ENCODE data around the gene FYTTD1.

Gene FYTTD1

GRCh38 chr3:197758512-197758911 is 8.8 kb downstream of the FYTTD1 start:
- peaks cover 3 to 14% of the 10 kb centered on the region in 2 donors for H3K36me3 ChIP-seq (ENCODE audit: control insufficient read depth in 1 of 2, insufficient read depth in 2 of 2, low read length in 2 of 2)
- H3K9me3 ChIP-seq (ENCODE audit: control insufficient read depth in 1 of 2, low read length in 2 of 2): no peaks in the 10 kb centered on the region
- H3K4me3 ChIP-seq (ENCODE audit: low read depth in 1 of 2, low read length in 2 of 2): no peak overlapping the region
- no peaks in the 10 kb centered on the region for H3K27me3 ChIP-seq (ENCODE audit: low read depth, low read length)
- no peak overlapping the region for H3K27ac ChIP-seq (ENCODE audit: low read length)
- H3K4me1 ChIP-seq (ENCODE audit: control insufficient read depth in 1 of 2, insufficient read depth in 2 of 2, low read length in 2 of 2): no peaks in the 10 kb centered on the region

GRCh38 chr3:197761784-197762183 is 12.1 kb downstream of the FYTTD1 start:
- Histone ChIP-seq H3K9me3 (ENCODE audit: control insufficient read depth in 1 of 2, low read length in 2 of 2) (no peaks in the 10 kb centered on the region), H3K27me3 (ENCODE audit: low read depth, low read length) (no peaks in the 10 kb centered on the region), H3K36me3 (ENCODE audit: control insufficient read depth in 1 of 2, insufficient read depth in 2 of 2, low read length in 2 of 2) (peaks cover 18 to 27% of the 10 kb centered on the region in 2 donors), H3K4me3 (ENCODE audit: low read depth in 1 of 2, low read length in 2 of 2) (no peak overlapping the region), H3K27ac (ENCODE audit: low read length) (no peak overlapping the region), H3K4me1 (ENCODE audit: control insufficient read depth in 1 of 2, insufficient read depth in 2 of 2, low read length in 2 of 2) (no peaks in the 10 kb centered on the region)

DNA sequence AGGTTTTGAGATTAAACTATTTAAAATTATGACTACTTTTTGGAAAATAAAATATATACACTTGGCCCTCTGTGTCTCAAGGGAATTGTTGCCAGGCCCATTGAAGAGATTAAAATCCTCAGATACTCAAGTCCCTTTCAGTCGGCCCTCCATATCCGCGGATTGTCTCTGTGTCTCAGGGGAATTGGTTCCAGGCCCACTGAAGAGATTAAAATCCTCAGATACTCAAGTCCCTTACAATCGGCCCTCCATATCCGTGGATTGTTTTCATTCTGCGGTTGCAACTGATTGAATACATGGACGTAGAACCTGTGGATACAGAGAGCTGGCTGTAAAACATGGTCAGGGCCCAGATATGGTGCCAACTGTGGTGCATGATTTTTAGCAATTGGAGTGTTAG is 25.6 kb downstream of the FYTTD1 start:
- no peaks in the 10 kb centered on the region for H3K4me1 ChIP-seq (ENCODE audit: control insufficient read depth in 1 of 2, insufficient read depth in 2 of 2, low read length in 2 of 2)
- no peak overlapping the region for H3K27ac ChIP-seq (ENCODE audit: low read length)
- H3K4me3 ChIP-seq (ENCODE audit: low read depth in 1 of 2, low read length in 2 of 2): no peak overlapping the region
- H3K9me3 ChIP-seq (ENCODE audit: control insufficient read depth in 1 of 2, low read length in 2 of 2): no peaks in the 10 kb centered on the region
- peaks cover 48 to 76% of the 10 kb centered on the region in 2 donors for H3K36me3 ChIP-seq (ENCODE audit: control insufficient read depth in 1 of 2, insufficient read depth in 2 of 2, low read length in 2 of 2)
- H3K27me3 ChIP-seq (ENCODE audit: low read depth, low read length): no peaks in the 10 kb centered on the region

DNA sequence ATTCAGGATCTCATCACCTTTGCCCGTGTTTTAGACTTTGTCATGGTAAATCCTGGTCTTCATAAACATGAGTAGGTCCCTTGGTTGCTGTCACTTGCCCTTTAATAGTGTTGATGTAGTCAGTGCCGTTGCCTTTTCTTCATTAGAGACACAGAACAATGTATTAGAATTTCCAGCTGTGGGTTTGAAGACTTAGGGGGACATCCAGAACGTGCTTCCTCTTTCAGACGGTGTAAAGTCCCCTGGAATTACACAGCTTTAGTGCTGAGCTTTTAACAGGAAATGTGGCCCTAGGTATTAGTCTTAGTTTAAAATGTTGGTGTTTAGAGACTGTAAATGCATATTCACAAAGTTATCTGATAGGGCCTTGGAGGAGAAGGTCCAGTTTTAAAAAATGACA is 32.5 kb downstream of the FYTTD1 start:
- H3K36me3 ChIP-seq (ENCODE audit: control insufficient read depth in 1 of 2, insufficient read depth in 2 of 2, low read length in 2 of 2): peaks cover 46 to 58% of the 10 kb centered on the region in 2 donors
- H3K4me1 ChIP-seq (ENCODE audit: control insufficient read depth in 1 of 2, insufficient read depth in 2 of 2, low read length in 2 of 2): no peaks in the 10 kb centered on the region
- H3K9me3 ChIP-seq (ENCODE audit: control insufficient read depth in 1 of 2, low read length in 2 of 2): no peaks in the 10 kb centered on the region
- no peaks in the 10 kb centered on the region for H3K27me3 ChIP-seq (ENCODE audit: low read depth, low read length)
- no peak overlapping the region for H3K27ac ChIP-seq (ENCODE audit: low read length)
- no peak overlapping the region for H3K4me3 ChIP-seq (ENCODE audit: low read depth in 1 of 2, low read length in 2 of 2)

GRCh38 chr3:197784019-197784585 is 34.4 kb downstream of the FYTTD1 start:
- H3K4me1 ChIP-seq (ENCODE audit: control insufficient read depth in 1 of 2, insufficient read depth in 2 of 2, low read length in 2 of 2): no peaks in the 10 kb centered on the region
- no peak overlapping the region for H3K4me3 ChIP-seq (ENCODE audit: low read depth in 1 of 2, low read length in 2 of 2)
- H3K27me3 ChIP-seq (ENCODE audit: low read depth, low read length): no peaks in the 10 kb centered on the region
- no peak overlapping the region for H3K27ac ChIP-seq (ENCODE audit: low read length)
- H3K36me3 ChIP-seq (ENCODE audit: control insufficient read depth in 1 of 2, insufficient read depth in 2 of 2, low read length in 2 of 2): peaks cover 30 to 40% of the 10 kb centered on the region in 2 donors
- no peaks in the 10 kb centered on the region for H3K9me3 ChIP-seq (ENCODE audit: control insufficient read depth in 1 of 2, low read length in 2 of 2)

GRCh38 chr3:197787412-197787811 is 37.7 kb downstream of the FYTTD1 start:
- H3K36me3 ChIP-seq (ENCODE audit: control insufficient read depth in 1 of 2, insufficient read depth in 2 of 2, low read length in 2 of 2): peaks cover 15 to 26% of the 10 kb centered on the region in 2 donors
- no peaks in the 10 kb centered on the region for H3K27me3 ChIP-seq (ENCODE audit: low read depth, low read length)
- H3K4me3 ChIP-seq (ENCODE audit: low read depth in 1 of 2, low read length in 2 of 2): no peak overlapping the region
- no peaks in the 10 kb centered on the region for H3K9me3 ChIP-seq (ENCODE audit: control insufficient read depth in 1 of 2, low read length in 2 of 2)
- H3K4me1 ChIP-seq (ENCODE audit: control insufficient read depth in 1 of 2, insufficient read depth in 2 of 2, low read length in 2 of 2): no peaks in the 10 kb centered on the region
- no peak overlapping the region for H3K27ac ChIP-seq (ENCODE audit: low read length)

GRCh38 chr3:197789309-197789708 is 39.6 kb downstream of the FYTTD1 start:
- Histone ChIP-seq H3K4me3 (ENCODE audit: low read depth in 1 of 2, low read length in 2 of 2) (no peak overlapping the region), H3K4me1 (ENCODE audit: control insufficient read depth in 1 of 2, insufficient read depth in 2 of 2, low read length in 2 of 2) (peaks cover 0 to 17% of the 10 kb centered on the region in 2 donors), H3K9me3 (ENCODE audit: control insufficient read depth in 1 of 2, low read length in 2 of 2) (no peaks in the 10 kb centered on the region), H3K36me3 (ENCODE audit: control insufficient read depth in 1 of 2, insufficient read depth in 2 of 2, low read length in 2 of 2) (peaks cover 3 to 17% of the 10 kb centered on the region in 2 donors), H3K27ac (ENCODE audit: low read length) (no peak overlapping the region), H3K27me3 (ENCODE audit: low read depth, low read length) (no peaks in the 10 kb centered on the region)

DNA sequence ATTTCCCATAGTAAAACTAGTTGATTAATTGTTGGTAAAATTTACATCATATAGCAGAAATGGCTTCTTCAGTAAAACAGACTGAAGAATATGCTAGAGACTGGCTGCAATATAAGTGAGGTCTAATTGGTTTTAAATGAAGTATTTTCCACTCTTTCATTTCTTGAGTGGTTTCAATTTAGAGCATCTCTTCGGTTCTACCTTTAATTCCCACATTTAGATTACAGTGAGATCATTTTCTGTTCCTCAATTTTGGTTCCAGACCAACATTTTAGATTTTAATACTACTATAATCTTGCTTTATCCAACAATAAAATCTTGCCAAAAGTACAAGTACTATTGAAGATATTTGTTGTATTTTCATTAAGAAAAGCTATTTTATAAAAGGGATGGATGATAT is 40.4 kb downstream of the FYTTD1 start:
- H3K27ac ChIP-seq (ENCODE audit: low read length): no peak overlapping the region
- H3K4me1 ChIP-seq (ENCODE audit: control insufficient read depth in 1 of 2, insufficient read depth in 2 of 2, low read length in 2 of 2): peaks cover 0 to 17% of the 10 kb centered on the region in 2 donors
- no peaks in the 10 kb centered on the region for H3K9me3 ChIP-seq (ENCODE audit: control insufficient read depth in 1 of 2, low read length in 2 of 2)
- peak overlapping the region in 1 of 2 donors; percentile 94 for H3K4me3 ChIP-seq (ENCODE audit: low read depth in 1 of 2, low read length in 2 of 2)
- peaks cover under 1 to 10% of the 10 kb centered on the region in 2 donors for H3K36me3 ChIP-seq (ENCODE audit: control insufficient read depth in 1 of 2, insufficient read depth in 2 of 2, low read length in 2 of 2)
- H3K27me3 ChIP-seq (ENCODE audit: low read depth, low read length): no peaks in the 10 kb centered on the region

DNA sequence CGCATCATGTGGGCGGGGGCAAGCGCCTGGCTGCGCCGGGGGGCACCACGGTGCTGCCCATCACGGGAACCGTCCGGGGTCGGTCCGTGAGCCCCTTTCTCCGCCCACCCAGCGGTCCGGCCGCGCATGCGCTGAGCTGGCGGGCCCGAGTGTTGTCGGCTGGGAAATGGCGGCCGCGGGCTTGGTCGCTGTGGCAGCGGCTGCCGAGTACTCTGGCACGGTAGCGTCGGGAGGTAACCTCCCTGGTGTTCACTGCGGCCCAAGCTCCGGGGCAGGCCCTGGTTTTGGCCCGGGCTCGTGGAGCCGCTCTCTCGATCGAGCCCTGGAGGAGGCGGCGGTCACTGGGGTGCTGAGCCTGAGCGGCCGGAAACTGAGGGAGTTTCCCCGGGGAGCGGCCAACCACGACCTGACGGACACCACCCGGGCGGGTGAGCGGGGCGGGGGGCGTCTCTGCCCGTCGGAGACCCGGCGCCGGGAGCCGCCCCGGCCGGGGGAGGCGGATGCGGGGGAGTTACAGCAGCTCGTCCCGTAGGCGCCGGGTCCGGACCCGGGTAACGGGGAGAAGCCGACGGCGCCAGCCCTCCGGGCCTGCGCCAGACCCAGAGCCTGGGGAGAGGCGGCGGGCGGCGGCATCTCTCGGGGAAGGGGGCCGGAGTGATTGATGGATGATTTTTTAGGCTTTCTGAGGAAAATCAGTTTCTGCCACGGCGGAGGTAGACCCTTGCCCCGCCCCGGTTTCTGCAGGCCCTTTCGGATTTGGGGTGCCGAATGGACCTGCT is 41.6 kb downstream of the FYTTD1 start, which contains the start of gene LRCH3:
Gene LRCH3, plus strand, starts transcription at position 142 of the 779 bp plus-strand sequence. Its CDS starts 25 bp downstream, at position 167.
- Histone ChIP-seq H3K36me3 (ENCODE audit: control insufficient read depth in 1 of 2, insufficient read depth in 2 of 2, low read length in 2 of 2) (peaks cover 0 to 9% of the 10 kb centered on the region in 2 donors), H3K4me1 (ENCODE audit: control insufficient read depth in 1 of 2, insufficient read depth in 2 of 2, low read length in 2 of 2) (peaks cover 0 to 17% of the 10 kb centered on the region in 2 donors), H3K27ac (ENCODE audit: low read length) (peak within 1 kb of the TSS; percentile 91), H3K4me3 (ENCODE audit: low read depth in 1 of 2, low read length in 2 of 2) (peak within 1 kb of the TSS; percentile 85 to 94), H3K27me3 (ENCODE audit: low read depth, low read length) (no peaks in the 10 kb centered on the region), H3K9me3 (ENCODE audit: control insufficient read depth in 1 of 2, low read length in 2 of 2) (no peaks in the 10 kb centered on the region)

GRCh38 chr3:197791892-197792647 is 42.4 kb downstream of the FYTTD1 start:
- Histone ChIP-seq H3K27ac (ENCODE audit: low read length) (peak overlapping the region; percentile 91), H3K27me3 (ENCODE audit: low read depth, low read length) (no peaks in the 10 kb centered on the region), H3K4me3 (ENCODE audit: low read depth in 1 of 2, low read length in 2 of 2) (peak overlapping the region; percentile 85 to 94), H3K36me3 (ENCODE audit: control insufficient read depth in 1 of 2, insufficient read depth in 2 of 2, low read length in 2 of 2) (peaks cover 0 to 9% of the 10 kb centered on the region in 2 donors), H3K4me1 (ENCODE audit: control insufficient read depth in 1 of 2, insufficient read depth in 2 of 2, low read length in 2 of 2) (peaks cover 0 to 18% of the 10 kb centered on the region in 2 donors), H3K9me3 (ENCODE audit: control insufficient read depth in 1 of 2, low read length in 2 of 2) (no peaks in the 10 kb centered on the region)

DNA sequence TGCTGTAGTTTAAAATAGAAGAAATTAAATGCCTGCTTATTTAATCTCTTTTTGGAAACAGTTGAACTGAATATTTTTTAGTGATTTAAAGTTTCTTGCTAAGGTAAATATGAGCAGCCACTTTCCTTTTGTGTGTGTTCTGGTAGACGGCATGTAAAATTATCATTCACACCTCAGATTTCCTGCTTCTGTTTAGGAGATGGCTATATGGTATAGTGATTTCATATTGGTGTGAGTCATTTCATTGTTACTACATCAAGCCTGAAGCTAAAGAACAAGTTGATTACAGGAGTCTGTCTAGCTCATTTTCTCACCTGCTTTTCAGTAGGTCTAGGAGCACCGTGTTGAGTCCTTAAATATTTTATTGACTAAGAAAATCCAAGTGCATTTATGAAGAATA is 43.6 kb downstream of the FYTTD1 start:
- Histone ChIP-seq H3K4me1 (ENCODE audit: control insufficient read depth in 1 of 2, insufficient read depth in 2 of 2, low read length in 2 of 2) (peaks cover 0 to 20% of the 10 kb centered on the region in 2 donors), H3K36me3 (ENCODE audit: control insufficient read depth in 1 of 2, insufficient read depth in 2 of 2, low read length in 2 of 2) (peaks cover 0 to 9% of the 10 kb centered on the region in 2 donors), H3K4me3 (ENCODE audit: low read depth in 1 of 2, low read length in 2 of 2) (peak overlapping the region in 1 of 2 donors; percentile 27), H3K27me3 (ENCODE audit: low read depth, low read length) (no peaks in the 10 kb centered on the region), H3K9me3 (ENCODE audit: control insufficient read depth in 1 of 2, low read length in 2 of 2) (no peaks in the 10 kb centered on the region), H3K27ac (ENCODE audit: low read length) (no peak overlapping the region)

Measured in muscle layer of duodenum (tissue), 2 donors.